ENCODE measurements around the gene SCTR.

Gene SCTR

GRCh38 chr2:119402645-119403560, 121.4 kb downstream of the SCTR start:
- DNase-seq = no peak

- DNase-seq = no peak
These were observed 122.2 kb downstream of the SCTR start for GRCh38 chr2:119402106-119402505.

DNA sequence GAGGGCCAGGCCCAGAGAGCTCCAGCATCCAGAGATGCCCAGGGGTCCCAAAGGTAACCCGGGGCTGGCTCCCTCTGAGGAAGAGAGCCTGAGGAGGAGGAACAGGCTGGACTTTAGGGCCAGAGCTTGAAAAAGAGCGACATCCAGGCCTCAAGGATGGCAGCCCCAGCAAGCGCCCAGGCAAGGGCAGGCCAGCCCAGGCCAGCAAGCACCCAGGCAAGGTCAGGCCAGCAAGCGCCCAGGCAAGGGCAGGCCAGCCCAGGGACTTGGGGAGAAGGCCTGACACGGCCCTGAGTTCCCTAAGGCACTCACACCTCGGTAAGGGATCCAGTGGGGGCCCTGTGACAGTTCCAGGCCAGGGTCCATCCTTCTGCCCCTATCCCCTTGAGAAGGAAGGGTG, 127.1 kb downstream of the SCTR start:
- no peak for DNase-seq

- DNase-seq = no peak
These were observed 130.1 kb downstream of the SCTR start for GRCh38 chr2:119393971-119394748.

All from activated naive CD4-positive, alpha-beta T cell treated with anti-CD3 and anti-CD28 coated beads, Interleukin-2, amount 50 U/mL, for 16 hours (primary cell).